Lower leg skin (tissue), 4 donors: Measurements from ENCODE around the gene ORM2. TPM values are rescaled to one million over a fixed set of nuclear protein-coding genes. Genes with fewer than 3 reads are reported as not detected.
"Not testable (repeated sequence)": the region's sequence is repeated elsewhere in the genome, so short reads cannot be mapped to it uniquely, and the experiment has no call there.

ENCODE experiments used
- DNase-seq, 2 donors: peaks; one replicate each; pipeline ENCODE4 v3.0.0-alpha.2; 2019; ENCODE audit warnings: low spot score in 2 of 2
- H3K4me3 ChIP-seq: fragments of 200-600 bp; sonication (generic); 2 replicates; pipeline ENCODE4 v1.5.1; 2017; ENCODE audit warnings: mild to moderate bottlenecking, low read depth; ENCODE audit not compliant: poor library complexity, severe bottlenecking
- POLR2A ChIP-seq, 2 donors: fragments of 450-650 bp; IDR thresholded peaks; one replicate each; pipeline ENCODE4 v1.6.1; 2016 to 2017; ENCODE audit warnings: antibody characterized with exemption in 2 of 2, mild to moderate bottlenecking in 1 of 2, moderate library complexity in 1 of 2
- WGBS, 2 donors: methylation state at CpG; one replicate each; pipeline ENCODE4 v1.1.5; 2018; 5-methylcytosine and 5-hydroxymethylcytosine counted together
- intact Hi-C: fragments of 100-400 bp; cut with DNase I; formaldehyde crosslinking; loops from one replicate; pipeline ENCODE4 v1.15.0; 2023; ENCODE audit warnings: low total_unique reads
- total RNA-seq, 4 donors: library from RNA; depleted of rRNA; stranded (reverse); fragments of >200 nt; gene quantifications; one replicate each; pipeline ENCODE4 v1.1.0, GENCODE V29; 2016
- TF ChIP-seq, protein P1 (sequence below), 3 donors: fragments of 450-650 bp; IDR thresholded peaks; one replicate each; pipeline ENCODE4 v1.5.1; 2016; ENCODE audit warnings: antibody characterized with exemption in 3 of 3, mild to moderate bottlenecking in 3 of 3, moderate library complexity in 2 of 3

The ORM2 gene
- total RNA-seq, 4 donors from 2014 or later = not detected

- WGBS, 2 donors = 78 to 85% methylated on average over 8 of the region's 8 CpGs
- DNase-seq = no peak
- intact Hi-C loops = no loop called here
Observed at GRCh38 chr9:114321759-114322158, 7.9 kb upstream of the ORM2 start.

DNA sequence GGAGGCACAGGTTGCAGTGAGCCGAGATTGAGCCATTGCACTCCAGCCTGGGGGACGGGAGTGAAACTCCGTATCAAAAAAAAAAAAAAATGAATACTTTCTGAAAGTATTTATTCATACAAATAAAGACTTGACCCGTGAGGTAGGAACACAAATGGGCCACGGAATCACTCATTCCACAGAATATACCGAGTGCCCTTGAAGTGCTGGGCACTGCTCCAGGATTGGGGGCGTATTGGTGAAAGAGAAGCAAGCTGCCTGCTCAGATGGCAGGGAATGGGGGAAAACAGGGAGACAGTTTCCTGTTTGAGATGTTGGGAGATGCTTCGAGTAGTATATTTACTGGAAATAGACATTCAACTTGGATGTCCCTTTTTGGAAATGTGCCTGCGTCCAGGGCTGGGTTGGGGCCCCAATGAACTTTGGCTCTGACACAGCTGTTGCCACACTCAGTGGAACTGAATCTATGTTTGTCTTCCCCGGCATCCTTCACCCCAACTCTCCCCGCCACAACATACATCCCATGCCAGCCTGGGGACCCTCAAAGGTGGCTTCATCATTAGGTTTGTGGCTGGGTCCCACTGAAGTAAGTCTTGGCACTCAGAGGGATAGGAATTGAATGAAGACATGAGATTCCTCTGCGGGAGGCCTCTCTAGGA is 7.4 kb upstream of the ORM2 start:
- intact Hi-C loops, DNase-seq, H3K4me3 ChIP-seq: not testable (repeated sequence)
- 78 to 79% methylated on average over 12 of the region's 12 CpGs for WGBS, 2 donors

More at GRCh38 chr9:114321759-114322158, 7.9 kb upstream of the ORM2 start:
- H3K4me3 ChIP-seq = no peak overlapping the region
- no peak for TF ChIP-seq POLR2A (IDR thresholded peaks at IDR 0.05)
- TF ChIP-seq, protein P1, sequence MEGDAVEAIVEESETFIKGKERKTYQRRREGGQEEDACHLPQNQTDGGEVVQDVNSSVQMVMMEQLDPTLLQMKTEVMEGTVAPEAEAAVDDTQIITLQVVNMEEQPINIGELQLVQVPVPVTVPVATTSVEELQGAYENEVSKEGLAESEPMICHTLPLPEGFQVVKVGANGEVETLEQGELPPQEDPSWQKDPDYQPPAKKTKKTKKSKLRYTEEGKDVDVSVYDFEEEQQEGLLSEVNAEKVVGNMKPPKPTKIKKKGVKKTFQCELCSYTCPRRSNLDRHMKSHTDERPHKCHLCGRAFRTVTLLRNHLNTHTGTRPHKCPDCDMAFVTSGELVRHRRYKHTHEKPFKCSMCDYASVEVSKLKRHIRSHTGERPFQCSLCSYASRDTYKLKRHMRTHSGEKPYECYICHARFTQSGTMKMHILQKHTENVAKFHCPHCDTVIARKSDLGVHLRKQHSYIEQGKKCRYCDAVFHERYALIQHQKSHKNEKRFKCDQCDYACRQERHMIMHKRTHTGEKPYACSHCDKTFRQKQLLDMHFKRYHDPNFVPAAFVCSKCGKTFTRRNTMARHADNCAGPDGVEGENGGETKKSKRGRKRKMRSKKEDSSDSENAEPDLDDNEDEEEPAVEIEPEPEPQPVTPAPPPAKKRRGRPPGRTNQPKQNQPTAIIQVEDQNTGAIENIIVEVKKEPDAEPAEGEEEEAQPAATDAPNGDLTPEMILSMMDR (IDR thresholded peaks at IDR 0.05) = no peak

- DNase-seq, intact Hi-C loops, H3K4me3 ChIP-seq: not testable (repeated sequence)
- WGBS, 2 donors = 78 to 83% methylated on average over 2 to 6 of the region's 15 CpGs
Observed at GRCh38 chr9:114322831-114323531, 6.7 kb upstream of the ORM2 start, which contains the start of gene ORM1. Gene ORM1 (plus strand): TSS chr9:114323098. CDS start chr9:114323134, 36 bp downstream.

- DNase-seq, intact Hi-C loops, H3K4me3 ChIP-seq: not testable (repeated sequence)
- 70 to 73% methylated on average over 6 of the region's 6 CpGs for WGBS, 2 donors
Observed at GRCh38 chr9:114323849-114324248, 5.8 kb upstream of the ORM2 start.

GRCh38 chr9:114324492-114324891 is 5.2 kb upstream of the ORM2 start:
- no peak overlapping the region for H3K4me3 ChIP-seq
- WGBS, 2 donors = 89% methylated on average over 8 of the region's 8 CpGs
- intact Hi-C loops = no loop called here
- TF ChIP-seq POLR2A (IDR thresholded peaks at IDR 0.05) = no peak
- DNase-seq = no peak

- DNase-seq, intact Hi-C loops, H3K4me3 ChIP-seq: not testable (repeated sequence)
- 70 to 84% methylated on average over 2 to 9 of the region's 9 CpGs for WGBS, 2 donors
Observed at GRCh38 chr9:114324965-114325364, 4.7 kb upstream of the ORM2 start.

DNA sequence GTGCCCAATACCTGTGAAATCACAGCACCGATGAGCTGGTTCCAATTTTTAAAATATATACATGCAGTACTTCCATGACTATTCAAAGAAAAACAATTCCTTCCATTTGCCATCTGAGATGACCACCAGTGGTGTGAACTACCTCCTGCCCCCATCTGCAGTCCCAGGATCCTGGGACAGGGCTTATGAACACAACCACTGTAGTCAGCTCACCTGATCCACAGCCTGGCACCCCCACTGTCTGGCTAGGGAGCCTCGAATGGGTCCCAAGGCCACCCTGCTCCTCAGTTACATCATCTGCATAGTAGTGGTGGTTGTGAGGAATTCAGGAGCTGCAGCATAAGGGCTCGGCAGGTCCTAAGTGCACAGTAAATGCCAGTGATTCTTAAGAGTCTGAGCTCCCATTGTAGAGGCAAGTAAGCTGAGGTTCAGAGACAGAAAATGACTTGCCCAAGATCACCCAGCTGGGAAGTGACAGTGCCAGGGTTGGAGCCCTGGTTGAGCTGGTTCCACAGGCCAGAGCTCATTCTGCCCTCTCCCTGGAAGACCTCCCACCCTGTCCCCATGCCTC is 3.9 kb upstream of the ORM2 start:
- DNase-seq, intact Hi-C loops: not testable (repeated sequence)

GRCh38 chr9:114327749-114328148 is 1.9 kb upstream of the ORM2 start:
- intact Hi-C loops = no loop called here
- DNase-seq = no peak
- TF ChIP-seq POLR2A (IDR thresholded peaks at IDR 0.05) = no peak
- TF ChIP-seq, protein P1 (IDR thresholded peaks at IDR 0.05) = no peak
- 94 to 95% methylated on average over 6 to 8 of the region's 8 CpGs for WGBS, 2 donors
- H3K4me3 ChIP-seq = no peak overlapping the region

More for the DNA sequence above, 3.9 kb upstream of the ORM2 start:
- WGBS, 2 donors = 64 to 86% methylated on average over 2 to 3 of the region's 3 CpGs
- not testable (repeated sequence) for H3K4me3 ChIP-seq

DNA sequence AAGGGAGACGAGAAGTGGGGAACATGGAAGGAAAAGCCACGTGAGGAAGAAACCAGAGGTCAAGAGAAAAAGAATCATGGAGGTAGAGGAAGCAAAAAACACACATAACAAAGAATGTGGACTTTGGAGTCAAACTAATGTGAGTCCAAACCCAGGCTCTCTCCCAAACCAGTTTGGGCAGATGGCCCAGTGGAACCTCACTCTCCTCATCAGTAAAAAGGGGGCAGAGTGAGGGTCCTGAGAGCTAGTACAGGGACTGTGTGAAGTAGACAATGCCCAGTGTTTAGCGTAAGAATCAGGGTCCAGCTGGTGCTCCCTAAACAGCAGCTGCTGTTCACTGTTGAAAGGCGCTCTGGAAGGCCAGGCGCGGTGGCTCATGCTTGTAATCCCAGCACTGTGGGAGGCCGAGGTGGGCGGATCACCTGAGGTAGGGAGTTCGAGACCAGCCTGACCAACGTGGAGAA is 1.3 kb upstream of the ORM2 start:
- 79 to 85% methylated on average over 10 of the region's 10 CpGs for WGBS, 2 donors
- H3K4me3 ChIP-seq, DNase-seq, intact Hi-C loops: not testable (repeated sequence)

DNA sequence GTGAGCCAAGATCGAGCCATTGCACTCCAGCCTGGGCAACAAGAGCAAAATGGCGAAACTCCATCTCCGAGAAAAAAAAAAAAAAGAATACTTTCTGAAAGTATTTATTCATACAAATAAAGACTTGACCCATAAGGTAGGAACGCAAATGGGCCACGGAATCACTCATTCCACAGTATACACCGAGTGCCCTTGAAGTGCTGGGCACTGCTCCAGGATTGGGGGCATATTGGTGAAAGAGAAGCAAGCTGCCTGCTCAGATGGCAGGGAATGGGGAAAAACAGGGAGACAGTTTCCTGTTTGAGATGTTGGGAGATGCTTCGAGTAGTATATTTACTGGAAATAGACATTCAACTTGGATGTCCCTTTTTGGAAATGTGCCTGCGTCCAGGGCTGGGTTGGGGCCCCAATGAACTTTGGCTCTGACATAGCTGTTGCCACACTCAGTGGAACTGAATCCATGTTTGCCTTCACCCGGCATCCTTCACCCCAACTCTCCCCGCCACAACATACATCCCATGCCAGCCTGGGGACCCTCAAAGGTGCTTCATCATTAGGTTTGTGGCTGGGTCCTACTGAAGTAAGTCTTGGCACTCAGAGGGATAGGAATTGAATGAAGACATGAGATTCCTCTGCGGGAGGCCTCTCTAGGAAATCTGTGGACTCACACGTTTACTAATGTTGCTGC is 588 bp upstream of the ORM2 start:
- intact Hi-C loops, DNase-seq, H3K4me3 ChIP-seq: not testable (repeated sequence)
- WGBS, 2 donors = 82 to 85% methylated on average over 10 of the region's 12 CpGs
